ENCODE results near the gene SLC25A45. TPM values are rescaled to one million over a fixed set of nuclear protein-coding genes. Genes with fewer than 3 reads are reported as not detected.

SLC25A45 gene
- total and polyA plus RNA-seq, 2 experiments from 2014 or later = 0.10 to 0.74 TPM

DNA sequence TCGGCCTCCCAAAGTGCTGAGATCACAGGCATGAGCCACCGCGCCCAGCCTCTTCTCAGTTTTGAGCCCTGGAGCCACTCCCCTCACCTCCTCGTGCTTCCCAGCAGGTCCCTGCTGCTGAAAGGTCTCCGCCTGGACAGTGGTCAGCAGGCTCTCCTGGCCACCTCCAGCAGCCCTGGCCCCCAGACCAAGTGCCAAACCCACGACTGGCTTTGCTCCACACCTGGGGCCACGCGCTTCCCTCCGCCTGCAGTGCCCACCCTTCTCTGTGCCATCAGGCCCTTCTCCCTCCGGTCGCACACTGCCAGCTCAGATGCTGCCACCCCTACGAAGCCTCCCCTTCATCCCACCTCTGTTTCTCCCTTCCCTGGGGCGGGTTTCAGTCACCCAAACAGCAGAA, 16.8 kb upstream of the SLC25A45 start (continued):
- TF ChIP-seq, protein P1, sequence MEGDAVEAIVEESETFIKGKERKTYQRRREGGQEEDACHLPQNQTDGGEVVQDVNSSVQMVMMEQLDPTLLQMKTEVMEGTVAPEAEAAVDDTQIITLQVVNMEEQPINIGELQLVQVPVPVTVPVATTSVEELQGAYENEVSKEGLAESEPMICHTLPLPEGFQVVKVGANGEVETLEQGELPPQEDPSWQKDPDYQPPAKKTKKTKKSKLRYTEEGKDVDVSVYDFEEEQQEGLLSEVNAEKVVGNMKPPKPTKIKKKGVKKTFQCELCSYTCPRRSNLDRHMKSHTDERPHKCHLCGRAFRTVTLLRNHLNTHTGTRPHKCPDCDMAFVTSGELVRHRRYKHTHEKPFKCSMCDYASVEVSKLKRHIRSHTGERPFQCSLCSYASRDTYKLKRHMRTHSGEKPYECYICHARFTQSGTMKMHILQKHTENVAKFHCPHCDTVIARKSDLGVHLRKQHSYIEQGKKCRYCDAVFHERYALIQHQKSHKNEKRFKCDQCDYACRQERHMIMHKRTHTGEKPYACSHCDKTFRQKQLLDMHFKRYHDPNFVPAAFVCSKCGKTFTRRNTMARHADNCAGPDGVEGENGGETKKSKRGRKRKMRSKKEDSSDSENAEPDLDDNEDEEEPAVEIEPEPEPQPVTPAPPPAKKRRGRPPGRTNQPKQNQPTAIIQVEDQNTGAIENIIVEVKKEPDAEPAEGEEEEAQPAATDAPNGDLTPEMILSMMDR (conservative IDR thresholded peaks at IDR 0.05; ENCODE audit: low read depth in 2 of 2) = no peak
- TF ChIP-seq NANOG (IDR thresholded peaks at IDR 0.05; ENCODE audit: borderline replicate concordance) = no peak
- TF ChIP-seq ZNF331 (CRISPR knock-in tag; IDR thresholded peaks at IDR 0.05; ENCODE audit: low read depth) = no peak
- no peak for TF ChIP-seq POLR2AphosphoS5 (IDR thresholded peaks at IDR 0.05; ENCODE audit: low read depth)
- TF ChIP-seq ETS1 (IDR thresholded peaks at IDR 0.05) = no peak
- TF ChIP-seq ZNF114 (CRISPR knock-in tag; IDR thresholded peaks at IDR 0.05) = no peak
- no peak for TF ChIP-seq STAT1 (IDR thresholded peaks at IDR 0.05; ENCODE audit: unreplicated experiment)
- no peak for TF ChIP-seq EZH2phosphoT487 (IDR thresholded peaks at IDR 0.05; ENCODE audit: unreplicated experiment)
- no peak for TF ChIP-seq CREB1 (CRISPR knock-in tag; IDR thresholded peaks at IDR 0.05; ENCODE audit: low read depth)
- TF ChIP-seq EZH2 (IDR thresholded peaks at IDR 0.05; ENCODE audit: low read depth, unreplicated experiment) = no peak

DNA sequence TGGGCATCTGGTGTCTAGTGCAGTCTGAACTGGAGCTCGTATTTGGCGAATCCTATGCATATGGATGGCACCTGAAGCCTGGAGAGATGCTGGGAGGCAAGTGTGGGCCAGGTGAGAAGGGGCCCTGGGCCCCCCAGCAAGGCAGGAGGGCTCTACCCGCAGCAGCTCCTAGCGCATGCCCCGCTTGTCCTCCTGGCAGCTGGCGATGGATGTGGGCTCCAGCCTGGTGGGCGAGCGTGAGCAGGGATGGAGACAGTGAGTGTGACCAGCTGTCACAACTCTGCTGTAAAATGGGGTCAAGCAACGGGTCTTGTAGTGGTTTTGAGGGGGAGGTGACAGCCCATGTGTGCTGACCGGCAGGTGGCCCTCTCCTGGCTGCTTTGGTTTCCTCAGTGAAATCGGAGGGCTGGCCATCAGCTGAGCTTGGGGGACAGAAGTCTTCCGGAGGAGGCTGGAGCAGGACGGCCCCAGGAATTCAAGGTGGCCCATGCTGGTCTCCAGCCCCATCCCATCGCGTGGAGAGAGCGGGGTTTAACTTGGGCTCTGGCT, 16.0 kb upstream of the SLC25A45 start:
- Histone ChIP-seq H3K4me3 (no peak overlapping the region), H3F3A (replicated peaks; ENCODE audit: low read depth) (no peaks in the 10 kb centered on the region), H3K79me2 (replicated peaks; ENCODE audit: insufficient read depth) (no peaks in the 10 kb centered on the region), H3K36me3 (ENCODE audit: insufficient read depth) (no peaks in the 10 kb centered on the region), H3K27me3 (ENCODE audit: insufficient read depth) (no peaks in the 10 kb centered on the region), H2AFZ (no peak overlapping the region), H3K4me2 (no peak overlapping the region), H3K27ac (ENCODE audit: low read depth) (no peak overlapping the region), H3K4me1 (ENCODE audit: insufficient read depth) (0 out of 2 replicates have a peak, but pooled peaks cover 6% of the 10 kb centered on the region), H4K20me1 (replicated peaks; ENCODE audit: insufficient read depth) (no peaks in the 10 kb centered on the region), H3K9me2 (ENCODE audit: insufficient read depth) (no peaks in the 10 kb centered on the region)
- H3K27ac Mint-ChIP-seq = no peak overlapping the region
- H3K9me3 Mint-ChIP-seq = no peaks in the 10 kb centered on the region
- DNase-seq (ENCODE audit: low spot score) (no peak), ATAC-seq (no peak)
- H3K4me1 Mint-ChIP-seq = peaks cover 10% of the 10 kb centered on the region
- H3K36me3 Mint-ChIP-seq (ENCODE audit: low read depth) = peaks cover 12% of the 10 kb centered on the region; the same call in 2 of the 3 replicates
- no peak for TF ChIP-seq JUNB (IDR thresholded peaks at IDR 0.05; ENCODE audit: unreplicated experiment)
- TF ChIP-seq EZH2 (IDR thresholded peaks at IDR 0.05; ENCODE audit: low read depth, unreplicated experiment) = no peak
- TF ChIP-seq, protein P1 (conservative IDR thresholded peaks at IDR 0.05; ENCODE audit: low read depth in 2 of 2) = peak in 1 of 2 experiments; percentile 22; a peak in 1 of 4 replicates
- peaks cover 9% of the 10 kb centered on the region for H3K27me3 Mint-ChIP-seq (ENCODE audit: insufficient read depth, low read depth, poor library complexity)
- H3K4me3 Mint-ChIP-seq = no peak overlapping the region

Measured in GM23338 (cell line).